ENCODE results near the gene COL23A1. TPM values are rescaled to one million over a fixed set of nuclear protein-coding genes. Genes with fewer than 3 reads are reported as not detected.

Gene COL23A1
- polyA plus RNA-seq, 3 donors = 0.11 to 0.21 TPM; not detected in 1

DNA sequence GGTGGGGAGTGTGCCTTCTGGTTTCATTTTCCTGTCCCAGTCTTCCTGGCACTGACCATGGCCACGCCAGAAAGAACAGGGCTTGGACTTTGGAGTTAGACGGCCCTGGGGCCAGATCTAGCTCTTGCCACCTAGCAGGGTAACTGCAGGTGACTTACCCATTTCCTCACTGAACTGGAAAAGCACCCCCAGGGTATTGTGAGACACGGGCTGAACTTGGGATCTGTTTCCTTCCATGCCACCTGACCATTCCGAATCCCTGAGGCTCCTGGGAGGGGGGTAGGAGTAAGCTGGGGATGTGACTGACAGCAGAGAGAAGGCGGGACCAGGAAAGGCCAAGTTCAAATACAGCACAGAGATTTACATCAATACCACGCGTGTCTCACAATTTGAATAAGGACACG is 376.4 kb downstream of the COL23A1 start:
- Histone ChIP-seq H3K4me1 (ENCODE audit: control insufficient read depth in 1 of 2, insufficient read depth in 2 of 2, low read length in 2 of 2) (peaks cover 19 to 25% of the 10 kb centered on the region in 2 donors), H3K9me3 (replicated peaks in 1 of 2; ENCODE audit: control insufficient read depth in 1 of 2, insufficient read depth in 1 of 2, low read length in 2 of 2) (no peaks in the 10 kb centered on the region), H3K4me3 (replicated peaks in 1 of 3; ENCODE audit: low read depth in 2 of 3, low read length in 3 of 3) (no peak overlapping the region), H3K4me2 (replicated peaks; ENCODE audit: extremely low read depth, low read length, poor library complexity, severe bottlenecking) (no peak overlapping the region), H4K20me1 (ENCODE audit: insufficient read depth, low read length) (peaks cover 90% of the 10 kb centered on the region), H3K79me2 (ENCODE audit: insufficient read depth, low read length) (peaks cover 56% of the 10 kb centered on the region), H3K36me3 (replicated peaks in 1 of 2; ENCODE audit: control insufficient read depth in 1 of 2, insufficient read depth in 2 of 2, low read length in 2 of 2) (peaks cover 79 to 96% of the 10 kb centered on the region in 2 donors), H2AFZ (ENCODE audit: insufficient read depth, low read depth, low read length, poor library complexity, severe bottlenecking) (no peak overlapping the region), H3K9ac (ENCODE audit: insufficient read depth, low read length, poor library complexity, severe bottlenecking) (no peak overlapping the region), H3K27me3 (ENCODE audit: control insufficient read depth in 2 of 2, insufficient read depth in 2 of 2, low read length in 2 of 2) (no peaks in the 10 kb centered on the region), H3K27ac (ENCODE audit: low read depth in 1 of 2, low read length in 2 of 2) (no peak overlapping the region)
- Mint-ChIP-seq H3K27ac (peak overlapping the region in 2 of 7 donors; percentile 6 to 7), H3K36me3 (peaks cover 75 to 95% of the 10 kb centered on the region in 2 donors), H3K4me3 (no peak overlapping the region), H3K27me3 (ENCODE audit: low read depth in 3 of 3) (peaks cover 0 to 1% (median 0%) of the 10 kb centered on the region in 3 donors), H3K4me1 (peaks cover 22% of the 10 kb centered on the region), H3K9me3 (peaks cover 0 to 2% (median 0%) of the 10 kb centered on the region in 7 donors)
- intact Hi-C loops (cut with micrococcal nuclease) = no loop called here
- 20% methylated on average over 1 of the region's 8 CpGs for WGBS (ENCODE audit: insufficient coverage)
- TF ChIP-seq, protein P1, sequence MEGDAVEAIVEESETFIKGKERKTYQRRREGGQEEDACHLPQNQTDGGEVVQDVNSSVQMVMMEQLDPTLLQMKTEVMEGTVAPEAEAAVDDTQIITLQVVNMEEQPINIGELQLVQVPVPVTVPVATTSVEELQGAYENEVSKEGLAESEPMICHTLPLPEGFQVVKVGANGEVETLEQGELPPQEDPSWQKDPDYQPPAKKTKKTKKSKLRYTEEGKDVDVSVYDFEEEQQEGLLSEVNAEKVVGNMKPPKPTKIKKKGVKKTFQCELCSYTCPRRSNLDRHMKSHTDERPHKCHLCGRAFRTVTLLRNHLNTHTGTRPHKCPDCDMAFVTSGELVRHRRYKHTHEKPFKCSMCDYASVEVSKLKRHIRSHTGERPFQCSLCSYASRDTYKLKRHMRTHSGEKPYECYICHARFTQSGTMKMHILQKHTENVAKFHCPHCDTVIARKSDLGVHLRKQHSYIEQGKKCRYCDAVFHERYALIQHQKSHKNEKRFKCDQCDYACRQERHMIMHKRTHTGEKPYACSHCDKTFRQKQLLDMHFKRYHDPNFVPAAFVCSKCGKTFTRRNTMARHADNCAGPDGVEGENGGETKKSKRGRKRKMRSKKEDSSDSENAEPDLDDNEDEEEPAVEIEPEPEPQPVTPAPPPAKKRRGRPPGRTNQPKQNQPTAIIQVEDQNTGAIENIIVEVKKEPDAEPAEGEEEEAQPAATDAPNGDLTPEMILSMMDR (IDR thresholded peaks at IDR 0.05) = no peak
- no peak for DNase-seq

GRCh38 chr5:178213003-178213461 is 377.2 kb downstream of the COL23A1 start:
- TF ChIP-seq, protein P1 (IDR thresholded peaks at IDR 0.05) = no peak
- Mint-ChIP-seq H3K27me3 (ENCODE audit: low read depth in 3 of 3) (peaks cover 0 to 1% (median 0%) of the 10 kb centered on the region in 3 donors), H3K36me3 (peaks cover 76 to 93% of the 10 kb centered on the region in 2 donors), H3K4me3 (no peak overlapping the region), H3K27ac (peak overlapping the region in 4 of 7 donors; percentile 32 to 74 (median 59)), H3K4me1 (peaks cover 25% of the 10 kb centered on the region), H3K9me3 (peaks cover 0 to 2% (median 0%) of the 10 kb centered on the region in 7 donors)
- intact Hi-C loops (cut with micrococcal nuclease) = no loop called here
- H3K9me3 ChIP-seq (replicated peaks in 1 of 2; ENCODE audit: control insufficient read depth in 1 of 2, insufficient read depth in 1 of 2, low read length in 2 of 2) = no peaks in the 10 kb centered on the region
- no peak overlapping the region for H3K27ac ChIP-seq (ENCODE audit: low read depth in 1 of 2, low read length in 2 of 2)
- H3K4me3 ChIP-seq (replicated peaks in 1 of 3; ENCODE audit: low read depth in 2 of 3, low read length in 3 of 3) = no peak overlapping the region
- H3K27me3 ChIP-seq (ENCODE audit: control insufficient read depth in 2 of 2, insufficient read depth in 2 of 2, low read length in 2 of 2) = no peaks in the 10 kb centered on the region
- peaks cover 81 to 96% of the 10 kb centered on the region in 2 donors for H3K36me3 ChIP-seq (replicated peaks in 1 of 2; ENCODE audit: control insufficient read depth in 1 of 2, insufficient read depth in 2 of 2, low read length in 2 of 2)
- peaks cover 57% of the 10 kb centered on the region for H3K79me2 ChIP-seq (ENCODE audit: insufficient read depth, low read length)
- 75% methylated on average over 2 of the region's 4 CpGs for WGBS (ENCODE audit: insufficient coverage)
- no peak overlapping the region for H2AFZ ChIP-seq (ENCODE audit: insufficient read depth, low read depth, low read length, poor library complexity, severe bottlenecking)
- H4K20me1 ChIP-seq (ENCODE audit: insufficient read depth, low read length) = peaks cover 91% of the 10 kb centered on the region
- DNase-seq = no peak
- H3K9ac ChIP-seq (ENCODE audit: insufficient read depth, low read length, poor library complexity, severe bottlenecking) = no peak overlapping the region
- no peak overlapping the region for H3K4me2 ChIP-seq (replicated peaks; ENCODE audit: extremely low read depth, low read length, poor library complexity, severe bottlenecking)
- peaks cover 19 to 28% of the 10 kb centered on the region in 2 donors for H3K4me1 ChIP-seq (ENCODE audit: control insufficient read depth in 1 of 2, insufficient read depth in 2 of 2, low read length in 2 of 2)
